Left lung (tissue), 10 donors: ENCODE data around the gene KMT2C. TPM values are rescaled to one million over a fixed set of nuclear protein-coding genes. Genes with fewer than 3 reads are reported as not detected.

Source experiments
- ATAC-seq: fragments of 200-7000 bp; cut with Tn5 transposase; one replicate; pipeline ENCODE4 v1.9.1; 2020; ENCODE audit warnings: moderate library complexity
- DNase-seq, 4 donors: peaks; one replicate each; pipeline ENCODE4 v3.0.0-alpha.2; 2013 to 2020
- H3K27ac ChIP-seq, 2 donors: fragments of 200-600 bp; sonication (generic) in 1 of 2; one replicate each; pipeline versions ENCODE4 v1.5.0 to v1.8.0; 2020 to 2021
- H3K27me3 ChIP-seq, 2 donors: fragments of 200-600 bp; sonication (generic) in 1 of 2; one replicate each; pipeline versions ENCODE4 v1.5.0 to v1.8.0; 2020 to 2021
- H3K36me3 ChIP-seq, 2 donors: fragments of 200-600 bp; sonication (generic) in 1 of 2; one replicate each; pipeline versions ENCODE4 v1.5.0 to v1.8.0; 2020 to 2021
- H3K4me1 ChIP-seq, 2 donors: fragments of 200-600 bp; one replicate each; pipeline ENCODE4 v1.8.0; 2021
- H3K4me3 ChIP-seq, 2 donors: fragments of 200-600 bp; sonication (generic) in 1 of 2; one replicate each; pipeline versions ENCODE4 v1.5.0 to v1.8.0; 2020 to 2021; ENCODE audit warnings: mild to moderate bottlenecking in 1 of 2
- H3K9me3 ChIP-seq, 2 donors: fragments of 200-600 bp; sonication (generic) in 1 of 2; one replicate each; pipeline versions ENCODE4 v1.5.0 to v1.8.0; 2020 to 2021
- intact Hi-C, 2 donors: fragments of 100-400 bp; cut with DNase I; formaldehyde crosslinking; loops; one replicate each; pipeline versions ENCODE4 v1.11.2 to v1.14.2; 2022
- polyA plus RNA-seq, 6 donors: library from polyadenylated mRNA; unstranded; fragments of 120-200 nt; gene quantifications; one replicate each; pipeline ENCODE4 v1.2.1, GENCODE V29; 2013; ENCODE audit not compliant: insufficient read length in 6 of 6
- total RNA-seq, 2 donors: library from RNA; stranded (reverse); fragmentation: NEBNext Ultra II Directional; extraction: Animal tissue kit (Norgen Biotek cat#: 25700); gene quantifications; one replicate each; pipeline ENCODE4 v1.2.1, GENCODE V29; 2021
- TF ChIP-seq, protein P1 (sequence below), 2 donors: fragments of 200-600 bp; sonication (generic) in 1 of 2; IDR thresholded peaks; one replicate each; pipeline versions ENCODE4 v1.5.0 to v1.8.0; 2021; ENCODE audit warnings: antibody characterized with exemption in 2 of 2
- donor health status: DM: no; HTN: yes; CAD: no.
- donor health status: DM: no; HTN: no; CAD: no.

KMT2C gene
- total and polyA plus RNA-seq, 8 donors = 36.4 to 91.4 (median 42.1) TPM

DNA sequence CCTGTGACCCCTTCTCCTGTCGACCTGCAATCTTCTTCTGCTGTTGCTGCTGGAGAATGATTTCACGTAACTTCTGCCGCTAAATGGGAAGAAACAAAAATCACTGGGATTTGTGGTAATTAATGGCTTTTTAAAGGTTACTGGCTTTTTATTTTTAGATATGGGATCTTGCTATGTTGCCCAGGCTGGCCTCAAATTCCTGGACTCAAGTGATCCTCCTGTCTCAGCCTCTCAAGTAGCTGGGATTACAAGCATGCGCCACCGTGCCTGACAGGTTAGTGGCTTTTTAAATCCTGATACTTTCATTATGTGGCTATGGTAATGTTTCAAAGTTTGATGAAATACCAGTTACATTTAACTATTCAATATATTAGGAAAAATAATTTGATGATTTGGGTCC is 255.8 kb downstream of the KMT2C start:
- H3K4me1 ChIP-seq = no peaks in the 10 kb centered on the region
- DNase-seq = no peak
- TF ChIP-seq, protein P1, sequence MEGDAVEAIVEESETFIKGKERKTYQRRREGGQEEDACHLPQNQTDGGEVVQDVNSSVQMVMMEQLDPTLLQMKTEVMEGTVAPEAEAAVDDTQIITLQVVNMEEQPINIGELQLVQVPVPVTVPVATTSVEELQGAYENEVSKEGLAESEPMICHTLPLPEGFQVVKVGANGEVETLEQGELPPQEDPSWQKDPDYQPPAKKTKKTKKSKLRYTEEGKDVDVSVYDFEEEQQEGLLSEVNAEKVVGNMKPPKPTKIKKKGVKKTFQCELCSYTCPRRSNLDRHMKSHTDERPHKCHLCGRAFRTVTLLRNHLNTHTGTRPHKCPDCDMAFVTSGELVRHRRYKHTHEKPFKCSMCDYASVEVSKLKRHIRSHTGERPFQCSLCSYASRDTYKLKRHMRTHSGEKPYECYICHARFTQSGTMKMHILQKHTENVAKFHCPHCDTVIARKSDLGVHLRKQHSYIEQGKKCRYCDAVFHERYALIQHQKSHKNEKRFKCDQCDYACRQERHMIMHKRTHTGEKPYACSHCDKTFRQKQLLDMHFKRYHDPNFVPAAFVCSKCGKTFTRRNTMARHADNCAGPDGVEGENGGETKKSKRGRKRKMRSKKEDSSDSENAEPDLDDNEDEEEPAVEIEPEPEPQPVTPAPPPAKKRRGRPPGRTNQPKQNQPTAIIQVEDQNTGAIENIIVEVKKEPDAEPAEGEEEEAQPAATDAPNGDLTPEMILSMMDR (IDR thresholded peaks at IDR 0.05) = no peak

DNA sequence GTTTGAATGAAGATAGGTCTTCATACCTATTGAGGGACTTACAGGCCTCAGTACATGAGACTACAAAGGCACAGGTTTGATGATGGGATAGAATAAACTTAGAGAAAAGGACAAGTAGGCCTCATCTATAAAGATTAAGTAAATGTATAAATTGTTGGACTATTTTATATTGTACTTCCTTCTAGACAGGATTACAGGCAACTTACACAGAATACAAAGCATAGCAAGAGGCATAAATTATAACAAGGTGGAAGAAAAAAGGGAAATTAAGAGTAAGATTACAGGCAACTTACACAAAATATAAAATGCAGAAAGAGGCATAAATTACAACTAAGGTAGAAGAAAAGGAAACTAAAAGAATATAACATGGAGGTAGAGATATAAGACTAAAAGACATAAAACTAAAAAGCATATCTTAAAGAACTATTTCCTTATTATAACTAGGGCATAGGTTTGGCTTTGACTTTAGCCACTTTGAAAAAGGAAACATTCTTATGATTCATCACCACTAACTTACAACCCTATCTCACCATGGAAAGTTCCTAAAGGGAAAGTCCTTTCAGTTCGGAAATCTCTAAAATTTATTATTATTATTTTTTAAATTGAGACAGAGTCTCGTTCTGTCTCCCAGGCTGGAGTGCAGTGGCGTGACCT is 257.3 kb downstream of the KMT2C start:
- no peaks in the 10 kb centered on the region for H3K27me3 ChIP-seq
- H3K4me1 ChIP-seq = no peaks in the 10 kb centered on the region
- no peak overlapping the region for H3K27ac ChIP-seq
- intact Hi-C loops = no loop called here
- DNase-seq (no peak), ATAC-seq (no peak)
- TF ChIP-seq, protein P1 (IDR thresholded peaks at IDR 0.05) = no peak
- H3K9me3 ChIP-seq = no peaks in the 10 kb centered on the region
- peaks cover 0 to 100% of the 10 kb centered on the region in 2 donors for H3K36me3 ChIP-seq
- no peak overlapping the region for H3K4me3 ChIP-seq

More for the DNA sequence above, 255.8 kb downstream of the KMT2C start:
- Histone ChIP-seq H3K36me3 (peaks cover 0 to 100% of the 10 kb centered on the region in 2 donors), H3K9me3 (no peaks in the 10 kb centered on the region), H3K27me3 (no peaks in the 10 kb centered on the region), H3K27ac (no peak overlapping the region), H3K4me3 (no peak overlapping the region)
- intact Hi-C loops = no loop called here
- no peak for ATAC-seq

DNA sequence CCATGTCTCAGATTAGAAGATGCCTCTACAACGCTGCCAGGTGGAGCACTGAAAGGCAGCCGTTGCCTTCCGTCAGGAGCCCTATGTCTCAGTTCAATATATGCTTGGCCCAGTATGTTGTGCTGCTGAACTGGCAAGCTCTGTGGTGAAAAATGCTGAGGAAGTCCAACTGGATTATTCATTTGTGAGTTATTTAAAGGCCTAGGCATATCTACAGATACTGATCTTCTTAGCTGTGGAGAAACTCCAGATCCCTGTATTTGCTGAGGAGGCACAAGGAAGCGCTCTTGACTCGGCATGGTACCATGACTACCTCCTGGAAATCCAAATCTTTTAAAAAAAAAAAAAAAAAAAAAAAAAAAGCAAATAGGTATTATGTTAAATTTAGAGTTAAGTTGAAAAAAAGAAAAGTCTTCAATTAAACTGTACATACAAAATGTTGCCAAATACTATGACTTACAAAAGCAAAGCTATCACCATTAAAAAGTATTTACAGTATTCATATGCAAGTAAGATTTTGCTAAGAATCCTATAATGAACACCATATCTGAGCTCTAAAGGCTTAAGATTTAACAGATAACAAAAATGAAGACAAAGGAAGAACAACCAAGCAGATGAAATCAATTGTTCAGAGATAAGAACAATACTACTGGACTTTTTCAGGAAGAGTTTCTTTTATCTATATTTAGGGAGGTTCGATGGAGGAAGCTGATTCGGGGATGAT is 258.0 kb downstream of the KMT2C start:
- Histone ChIP-seq H3K27me3 (no peaks in the 10 kb centered on the region), H3K4me1 (no peaks in the 10 kb centered on the region), H3K4me3 (no peak overlapping the region), H3K27ac (no peak overlapping the region), H3K36me3 (peaks cover 0 to 97% of the 10 kb centered on the region in 2 donors), H3K9me3 (no peaks in the 10 kb centered on the region)
- intact Hi-C loops = no loop called here
- ATAC-seq (no peak), DNase-seq (no peak)
- TF ChIP-seq, protein P1 (IDR thresholded peaks at IDR 0.05) = no peak

DNA sequence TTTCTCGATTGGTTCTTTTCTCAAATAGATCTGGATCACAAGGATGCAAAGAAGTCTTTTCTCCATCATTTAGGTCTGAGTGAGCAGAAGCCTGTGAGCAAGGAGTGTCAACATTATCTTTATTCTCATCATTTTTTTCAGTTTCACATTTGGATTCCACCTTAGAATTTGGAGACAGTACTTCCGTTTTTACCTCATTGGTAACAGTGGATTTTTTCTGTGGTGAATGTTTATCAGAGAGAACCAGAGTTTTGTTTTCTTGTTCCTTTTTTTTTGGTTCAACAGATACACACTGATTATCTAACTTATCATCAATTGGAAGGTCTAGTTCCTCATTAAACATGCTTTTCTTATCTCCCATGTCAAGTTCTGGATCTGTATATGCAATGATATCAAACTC is 259.0 kb downstream of the KMT2C start:
- Histone ChIP-seq H3K36me3 (peaks cover 0 to 97% of the 10 kb centered on the region in 2 donors), H3K4me1 (no peaks in the 10 kb centered on the region), H3K27me3 (no peaks in the 10 kb centered on the region), H3K9me3 (no peaks in the 10 kb centered on the region), H3K4me3 (no peak overlapping the region), H3K27ac (no peak overlapping the region)
- TF ChIP-seq, protein P1 (IDR thresholded peaks at IDR 0.05) = no peak
- DNase-seq = no peak
- ATAC-seq = no peak
- intact Hi-C loops = no loop called here

DNA sequence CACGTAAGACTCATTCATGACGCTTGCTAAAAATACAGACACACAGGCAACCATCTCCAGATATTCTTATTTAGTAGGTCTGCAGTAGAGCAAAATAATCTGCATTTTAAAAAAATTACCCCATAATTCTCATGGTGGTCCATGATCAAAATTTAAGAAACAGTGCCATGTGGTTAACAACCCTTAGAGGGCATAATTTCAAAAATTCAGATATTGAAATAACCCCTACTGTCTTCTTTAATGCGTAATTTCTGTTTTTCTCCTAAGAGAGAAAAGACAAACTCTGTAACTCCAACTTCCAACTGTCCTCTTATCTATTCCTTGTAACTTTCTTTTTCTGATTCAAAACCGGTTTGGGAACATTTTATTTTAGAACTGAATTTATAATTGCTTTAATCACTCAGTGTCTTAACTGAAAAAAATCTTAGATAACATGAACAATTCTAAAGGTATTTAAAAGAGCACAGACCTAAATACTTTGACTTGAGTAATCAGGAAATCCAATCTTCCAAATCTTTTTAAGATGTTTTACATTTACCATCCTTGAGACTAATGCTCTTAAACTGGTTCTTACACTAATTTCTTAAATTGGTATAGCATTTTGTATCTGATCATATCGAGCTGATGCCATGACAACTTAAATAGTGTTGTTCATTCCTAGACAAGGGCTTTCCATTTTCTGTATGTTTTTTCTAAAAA is 262.3 kb downstream of the KMT2C start:
- H3K27ac ChIP-seq = no peak overlapping the region
- TF ChIP-seq, protein P1 (IDR thresholded peaks at IDR 0.05) = no peak
- intact Hi-C loops = no loop called here
- H3K36me3 ChIP-seq = peaks cover 0 to 97% of the 10 kb centered on the region in 2 donors
- H3K4me3 ChIP-seq = no peak overlapping the region
- H3K4me1 ChIP-seq = no peaks in the 10 kb centered on the region
- no peaks in the 10 kb centered on the region for H3K9me3 ChIP-seq
- no peak for DNase-seq
- no peaks in the 10 kb centered on the region for H3K27me3 ChIP-seq
- no peak for ATAC-seq
